DOHH2 (cell line): Measurements from ENCODE around the gene MYL4.
A peak's percentile ranks its signal among the peaks of the same experiment; 100 is the strongest.

Experiments used
- H3F3A ChIP-seq: fragments of 200-600 bp; sonication (generic), shearing (Covaris generic); 2 replicates; pipeline ENCODE4 v1.6.0; 2016; ENCODE audit warnings: antibody characterized with exemption, mild to moderate bottlenecking; ENCODE audit not compliant: control insufficient read depth, insufficient read depth
- H3K27ac ChIP-seq: fragments of 200-600 bp; sonication (generic); 2 replicates; pipeline ENCODE4 v1.5.1; 2014; ENCODE audit warnings: low read depth, mild to moderate bottlenecking, low read length, moderate library complexity
- H3K27me3 ChIP-seq: fragments of 200-600 bp; sonication (generic); 2 replicates; pipeline ENCODE4 v1.6.1; 2014; ENCODE audit warnings: mild to moderate bottlenecking, low read length, mixed read lengths; ENCODE audit not compliant: control insufficient read depth
- H3K36me3 ChIP-seq: fragments of 200-600 bp; sonication (generic); 2 replicates; pipeline ENCODE4 v1.6.1; 2014; ENCODE audit warnings: mild to moderate bottlenecking, low read length, moderate library complexity, mixed read lengths; ENCODE audit not compliant: control insufficient read depth
- H3K4me1 ChIP-seq: fragments of 200-600 bp; sonication (generic); 2 replicates; pipeline ENCODE4 v1.6.1; 2014; ENCODE audit warnings: mild to moderate bottlenecking, low read length, mixed read lengths; ENCODE audit not compliant: control insufficient read depth
- H3K4me2 ChIP-seq: fragments of 200-600 bp; sonication (generic); 2 replicates; pipeline ENCODE4 v1.6.0; 2014; ENCODE audit warnings: mild to moderate bottlenecking, low read length, moderate library complexity
- H3K4me3 ChIP-seq: fragments of 200-600 bp; sonication (generic); 2 replicates; pipeline ENCODE4 v1.5.1; 2014; ENCODE audit warnings: mild to moderate bottlenecking, low read length, mixed read lengths
- H3K79me2 ChIP-seq: fragments of 200-600 bp; sonication (generic); 2 replicates; pipeline ENCODE4 v1.6.1; 2014; ENCODE audit warnings: mild to moderate bottlenecking, low read length, mixed read lengths; ENCODE audit not compliant: control insufficient read depth
- H3K9me2 ChIP-seq: fragments of 200-600 bp; sonication (generic); replicated peaks from 2 replicates; pipeline ENCODE4 v1.6.1; 2014; ENCODE audit warnings: mild to moderate bottlenecking, low read length, mixed read lengths; ENCODE audit not compliant: control insufficient read depth
- H3K9me3 ChIP-seq: fragments of 200-600 bp; sonication (generic); 2 replicates; pipeline ENCODE4 v1.6.1; 2014; ENCODE audit warnings: antibody characterized with exemption, low read length, mixed read lengths; ENCODE audit not compliant: control insufficient read depth, insufficient read depth
- H4K20me1 ChIP-seq: fragments of 200-600 bp; sonication (generic); 2 replicates; pipeline ENCODE4 v1.6.0; 2014; ENCODE audit warnings: low read depth, mild to moderate bottlenecking, antibody characterized with exemption, low read length, moderate library complexity; ENCODE audit not compliant: control insufficient read depth, insufficient read depth
- CTCF ChIP-seq: fragments of 200-600 bp; sonication (generic); IDR thresholded peaks from one replicate; pipeline ENCODE4 v1.5.1; 2014; ENCODE audit warnings: antibody characterized with exemption, mild to moderate bottlenecking, low read depth, low read length; ENCODE audit not compliant: poor library complexity, severe bottlenecking
- EZH2phosphoT487 ChIP-seq: fragments of 200-600 bp; sonication (generic); IDR thresholded peaks from 2 replicates; pipeline ENCODE4 v1.6.1; 2017; ENCODE audit warnings: borderline replicate concordance, mild to moderate bottlenecking, antibody characterized with exemption, low read length, moderate library complexity, mixed read lengths

MYL4 gene

GRCh38 chr17:47227862-47228261, 18.7 kb downstream of the MYL4 start:
- no peaks in the 10 kb centered on the region for H3K36me3 ChIP-seq
- H3K4me1 ChIP-seq, result peaks cover 25% of the 10 kb centered on the region
- no peak overlapping the region for H3K27ac ChIP-seq
- no peak overlapping the region for H3K4me3 ChIP-seq
- no peak overlapping the region for H3K4me2 ChIP-seq
- no peak for TF ChIP-seq CTCF
- no peak for TF ChIP-seq EZH2phosphoT487
- H4K20me1 ChIP-seq, result no peaks in the 10 kb centered on the region
- no peaks in the 10 kb centered on the region for H3K79me2 ChIP-seq
- H3K27me3 ChIP-seq, result peaks cover 8% of the 10 kb centered on the region; the same call in 1 of the 2 replicates
- H3K9me2 ChIP-seq, result no peaks in the 10 kb centered on the region
- H3F3A ChIP-seq, result peaks cover 4% of the 10 kb centered on the region; the same call in 1 of the 2 replicates
- H3K9me3 ChIP-seq, result peaks cover 5% of the 10 kb centered on the region

- H3K36me3 ChIP-seq, result no peaks in the 10 kb centered on the region
- H3K27ac ChIP-seq, result no peak overlapping the region
- H3K9me3 ChIP-seq, result no peaks in the 10 kb centered on the region
- H3F3A ChIP-seq, result peaks cover 4% of the 10 kb centered on the region; the same call in 1 of the 2 replicates
- H3K4me3 ChIP-seq, result peak overlapping the region; percentile 54
- H3K79me2 ChIP-seq, result no peaks in the 10 kb centered on the region
- no peaks in the 10 kb centered on the region for H3K9me2 ChIP-seq
- H3K4me2 ChIP-seq, result peak overlapping the region; percentile 67
- no peaks in the 10 kb centered on the region for H4K20me1 ChIP-seq
- peaks cover 8% of the 10 kb centered on the region; the same call in 1 of the 2 replicates for H3K27me3 ChIP-seq
- H3K4me1 ChIP-seq, result peaks cover 25% of the 10 kb centered on the region
- peak; percentile 97 for TF ChIP-seq CTCF
- no peak for TF ChIP-seq EZH2phosphoT487
Measured at GRCh38 chr17:47229535-47230443, 20.6 kb downstream of the MYL4 start.

- Histone ChIP-seq H3K9me3 (no peaks in the 10 kb centered on the region), H3K4me3 (peak overlapping the region; percentile 54), H3K36me3 (no peaks in the 10 kb centered on the region), H3F3A (peaks cover 4% of the 10 kb centered on the region; the same call in 1 of the 2 replicates), H3K79me2 (no peaks in the 10 kb centered on the region), H3K27ac (no peak overlapping the region), H3K4me1 (peaks cover 25% of the 10 kb centered on the region), H4K20me1 (no peaks in the 10 kb centered on the region), H3K9me2 (no peaks in the 10 kb centered on the region), H3K27me3 (peaks cover 8% of the 10 kb centered on the region; the same call in 1 of the 2 replicates), H3K4me2 (peak overlapping the region; percentile 67)
- TF ChIP-seq EZH2phosphoT487, result no peak
- TF ChIP-seq CTCF, result no peak
Measured at GRCh38 chr17:47230864-47231263, 21.7 kb downstream of the MYL4 start.
